NCI-H446 (cell line): ENCODE results near the gene HBS1L.

ENCODE experiments used
- DNase-seq, 2 experiments: peaks; one replicate each; lab custom pipeline; 2025; lab: John Stamatoyannopoulos, UW

HBS1L gene

GRCh38 chr6:134949927-134950326 lies 104.7 kb downstream of the HBS1L start, which contains the start of gene ALDH8A1:
Gene ALDH8A1 (minus strand): TSS chr6:134950101. CDS start chr6:134950053, 48 bp downstream.
- DNase-seq, result no peak

DNA sequence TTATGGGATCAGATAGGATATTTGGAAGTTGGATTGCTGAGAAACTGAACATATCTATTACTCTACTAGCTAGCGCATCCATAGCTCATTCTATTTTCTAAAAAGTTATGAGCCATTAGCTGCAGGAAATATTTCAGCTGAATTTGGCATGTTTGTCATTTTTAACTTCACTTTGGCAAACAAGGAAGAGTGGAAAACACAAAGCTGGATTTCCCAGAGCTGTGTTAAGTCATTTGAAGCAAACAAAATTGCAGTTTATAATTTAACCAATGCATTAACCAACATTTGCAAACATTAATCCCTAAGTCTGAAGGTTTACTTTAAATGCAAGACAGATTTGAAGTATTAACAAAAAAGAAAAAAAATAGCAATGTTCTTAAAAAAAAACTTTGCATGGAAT lies 105.9 kb downstream of the HBS1L start:
- DNase-seq, result no peak

GRCh38 chr6:134948142-134948541 lies 106.5 kb downstream of the HBS1L start:
- no peak for DNase-seq

GRCh38 chr6:134945045-134945444 lies 109.6 kb downstream of the HBS1L start:
- no peak for DNase-seq

DNA sequence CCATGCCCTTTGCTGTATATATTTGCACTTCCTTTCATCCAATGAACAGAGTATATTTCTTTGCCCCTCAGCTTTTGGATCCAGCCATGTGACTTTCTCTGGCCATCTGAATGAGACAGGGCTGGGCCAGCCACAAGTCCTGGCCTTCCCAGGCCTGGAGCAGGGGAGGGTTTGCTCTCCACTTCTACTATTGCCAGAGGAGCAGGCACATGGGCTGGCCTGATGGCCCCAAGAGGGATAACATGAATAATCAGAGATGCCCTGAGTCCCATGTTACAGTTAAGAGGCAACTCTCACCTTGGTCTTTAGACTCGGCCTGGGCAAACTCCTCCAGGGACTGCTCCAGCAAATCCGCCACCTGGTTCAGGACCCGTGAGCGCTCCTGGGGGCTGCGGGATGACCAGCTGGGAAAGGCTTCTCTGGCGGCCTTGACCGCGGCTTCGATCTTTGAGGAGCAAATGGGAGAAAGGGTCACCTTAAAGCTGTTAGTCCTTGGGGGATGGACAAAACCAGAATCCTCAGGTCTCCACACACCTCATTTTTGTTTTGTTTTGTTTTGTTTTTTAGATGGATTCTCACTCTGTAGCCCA lies 111.0 kb downstream of the HBS1L start:
- DNase-seq, result no peak

GRCh38 chr6:134938896-134939295 lies 115.7 kb downstream of the HBS1L start:
- no peak for DNase-seq

GRCh38 chr6:134937426-134937825 lies 117.2 kb downstream of the HBS1L start:
- DNase-seq, result no peak

- no peak for DNase-seq
Measured at GRCh38 chr6:134936931-134937330, 117.7 kb downstream of the HBS1L start.

- no peak for DNase-seq
Measured at GRCh38 chr6:134936476-134936875, 118.1 kb downstream of the HBS1L start.

DNA sequence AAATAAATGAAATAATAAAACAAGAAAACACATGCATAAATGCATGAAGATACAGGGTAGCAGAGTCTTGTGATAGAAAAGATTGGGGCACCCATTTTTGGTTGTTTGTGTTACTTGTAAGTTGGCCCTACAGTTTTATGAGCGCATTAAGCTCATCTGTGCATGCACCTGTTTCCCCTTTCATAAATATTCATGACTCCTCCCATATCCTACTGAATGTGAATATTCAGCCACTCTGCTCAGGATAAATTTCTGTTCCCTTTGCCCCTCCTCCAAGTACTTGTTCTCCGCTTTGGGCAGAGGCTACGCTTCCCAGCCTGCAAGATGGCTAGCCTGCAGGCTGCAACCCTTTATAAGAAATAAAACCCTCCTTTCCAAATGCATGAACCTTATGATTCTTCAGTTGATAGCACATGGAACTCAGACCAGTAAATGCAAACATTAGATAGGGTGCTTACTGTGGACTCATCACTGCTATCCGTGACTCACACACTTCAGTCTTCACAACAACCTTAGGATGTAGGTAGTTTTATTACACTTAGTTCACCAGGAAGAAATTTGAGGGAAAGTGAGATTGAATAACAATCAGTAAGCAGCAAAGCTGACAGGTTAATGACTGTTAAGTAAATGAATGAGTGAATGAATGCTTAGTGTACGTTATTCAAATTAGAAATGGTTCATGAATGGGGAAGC lies 119.7 kb downstream of the HBS1L start:
- DNase-seq, result no peak

DNA sequence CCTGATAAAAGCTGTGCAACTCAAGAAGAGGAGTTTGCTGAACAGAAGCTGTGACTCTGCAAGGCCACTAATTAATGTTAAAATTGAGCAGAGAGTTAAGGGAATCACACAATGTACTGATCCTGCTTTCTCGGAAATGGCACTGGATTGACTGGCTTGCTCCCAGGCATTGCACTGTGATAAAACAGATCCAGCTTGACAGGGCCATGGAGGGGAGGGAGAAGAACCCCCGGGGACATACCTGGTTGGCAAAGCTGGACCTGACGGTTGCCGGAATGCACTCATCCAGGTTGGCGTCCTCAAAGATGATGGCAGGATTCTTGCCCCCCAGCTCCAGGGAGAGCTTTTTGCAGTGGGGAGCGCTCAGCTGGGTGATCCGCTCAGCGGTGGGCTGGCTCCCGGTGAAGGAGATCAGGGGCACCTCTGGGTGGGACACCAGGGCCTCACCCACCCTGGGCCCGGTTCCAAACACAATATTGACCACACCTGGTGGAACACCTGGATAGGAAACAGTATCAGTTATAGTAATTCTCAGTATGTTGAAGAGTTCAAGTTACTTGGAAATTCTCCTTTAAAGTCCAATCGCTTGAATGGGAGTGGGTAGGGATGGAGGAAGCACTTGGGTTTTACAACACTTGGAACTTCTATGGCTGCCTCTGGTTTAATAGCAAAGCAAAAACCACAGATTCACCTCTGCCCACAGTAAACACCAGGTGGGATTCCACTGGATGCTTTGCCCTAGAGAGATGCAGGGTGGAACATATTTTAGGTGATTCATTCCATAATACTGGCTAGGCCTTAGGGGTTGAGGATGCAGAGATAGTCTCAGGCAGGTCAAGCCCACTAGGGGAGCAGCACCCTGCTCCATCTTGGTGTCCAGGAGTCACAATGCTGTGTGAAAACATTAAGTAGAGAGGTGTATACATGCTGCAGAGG lies 121.8 kb downstream of the HBS1L start:
- no peak for DNase-seq

DNA sequence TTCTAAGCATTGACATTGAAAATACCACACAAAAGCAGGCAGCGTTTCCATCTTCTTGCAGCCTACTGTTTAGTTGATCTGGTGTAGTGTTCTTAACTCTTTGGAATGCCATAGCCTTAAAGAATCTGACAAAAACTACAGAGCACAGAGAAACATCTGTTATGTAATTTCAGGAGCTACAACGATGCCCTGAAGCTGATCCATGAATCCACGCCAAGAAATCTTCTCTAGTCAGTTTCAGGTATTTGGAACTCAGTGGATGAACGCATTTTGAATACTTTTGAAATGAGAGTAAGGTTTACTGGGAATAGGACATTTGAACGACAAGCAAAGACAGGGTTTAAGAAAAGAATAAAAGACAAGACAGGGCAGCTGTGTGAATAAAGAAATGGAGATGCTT lies 122.5 kb downstream of the HBS1L start:
- no peak for DNase-seq

- DNase-seq, result no peak
Measured at GRCh38 chr6:134930463-134930862, 124.2 kb downstream of the HBS1L start.

DNA sequence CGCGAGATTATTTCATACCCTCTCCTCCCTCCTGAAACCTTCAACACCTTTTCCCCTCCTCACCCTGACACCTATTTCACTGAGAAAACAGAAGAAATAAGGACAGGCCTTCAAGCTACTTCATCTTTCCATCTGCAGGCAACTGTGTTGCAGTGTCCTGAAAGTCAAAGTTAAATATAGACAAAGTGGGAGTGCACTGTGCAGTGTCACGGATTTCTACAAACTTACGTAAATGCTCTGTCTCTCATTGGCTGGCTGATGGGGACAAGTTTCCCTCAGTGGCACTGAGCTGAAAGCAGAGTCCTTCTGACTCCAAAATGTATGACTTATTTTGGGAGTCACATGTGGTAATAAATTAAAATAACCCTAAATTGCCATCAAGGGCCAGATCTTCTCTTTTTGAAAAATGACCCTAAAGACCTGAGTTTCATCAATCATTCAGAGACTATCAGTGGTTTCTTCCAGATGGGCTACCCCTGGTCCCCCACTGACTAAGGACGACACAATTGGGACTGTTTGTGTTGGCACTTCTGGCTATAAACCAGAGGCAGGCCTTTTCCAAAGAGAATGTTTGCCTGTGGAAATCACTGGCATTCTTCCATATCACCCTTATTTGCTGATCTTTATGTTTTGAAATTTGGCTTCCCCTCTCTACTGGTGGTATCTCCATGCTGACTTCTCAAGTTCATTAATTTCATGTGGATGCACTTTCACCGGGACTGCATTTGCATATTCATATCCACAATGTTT lies 126.3 kb downstream of the HBS1L start:
- DNase-seq, result peak in 1 of 2 experiments; percentile 1

DNA sequence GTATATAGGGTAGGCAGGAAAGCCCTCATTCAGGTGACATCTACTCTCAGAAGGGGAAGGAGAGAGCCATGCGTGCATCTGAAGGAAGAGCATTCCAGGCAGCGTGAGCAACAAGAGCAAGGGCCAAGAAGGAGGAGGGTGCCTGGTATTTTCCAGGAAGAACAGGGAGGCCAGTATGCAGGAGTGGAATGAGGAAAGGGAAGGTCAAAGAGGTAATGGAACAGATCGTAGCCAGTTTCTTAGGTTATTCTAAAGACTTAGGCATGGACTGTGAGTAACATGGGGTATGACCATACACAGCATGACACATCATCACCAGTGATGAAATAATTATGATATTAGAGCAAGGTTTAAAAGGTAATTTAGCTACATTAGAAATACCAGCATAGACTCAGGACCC lies 128.8 kb downstream of the HBS1L start:
- no peak for DNase-seq

GRCh38 chr6:134921721-134922261 lies 132.8 kb downstream of the HBS1L start:
- peak in 1 of 2 experiments; percentile 47 for DNase-seq

DNA sequence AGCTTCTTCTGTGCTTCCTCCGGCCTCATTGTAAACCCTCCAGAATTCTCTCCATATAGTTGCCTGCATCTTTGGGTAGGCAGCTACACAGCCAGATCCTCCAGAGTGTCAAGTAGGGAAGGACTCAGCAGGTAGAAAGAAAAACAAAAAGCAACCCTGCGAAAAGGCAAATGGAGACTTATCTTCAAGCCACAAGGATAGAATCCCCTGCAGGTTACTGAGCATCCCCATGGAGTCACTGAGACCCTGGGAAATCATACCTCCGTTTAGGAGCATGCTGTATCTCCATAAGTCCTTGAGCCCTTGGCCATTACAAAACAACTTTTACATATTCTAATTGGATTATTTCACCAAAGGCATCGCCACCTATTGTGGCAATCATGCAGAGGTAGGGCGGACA lies 133.3 kb downstream of the HBS1L start:
- DNase-seq, result no peak

GRCh38 chr6:134920422-134920821 lies 134.2 kb downstream of the HBS1L start:
- no peak for DNase-seq

- no peak for DNase-seq
Measured at GRCh38 chr6:134918418-134918961, 136.1 kb downstream of the HBS1L start.

GRCh38 chr6:134911547-134911946 lies 143.1 kb downstream of the HBS1L start:
- DNase-seq, result no peak

DNA sequence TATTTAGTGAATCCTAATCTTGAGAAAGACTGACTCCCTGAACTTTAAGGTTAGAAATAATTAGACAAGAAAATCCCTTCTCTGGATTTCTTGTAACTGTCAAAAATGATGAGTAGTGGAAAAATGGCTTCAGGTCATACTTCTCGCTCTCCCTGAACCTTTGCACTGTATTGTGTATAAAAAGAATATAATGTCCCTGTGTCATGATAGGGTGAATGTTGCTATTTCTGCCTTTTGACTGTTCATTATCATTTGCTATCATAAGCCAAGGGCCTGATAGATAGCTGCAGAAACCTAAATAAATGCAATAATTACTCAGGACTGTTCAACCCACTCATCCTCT lies 144.1 kb downstream of the HBS1L start:
- DNase-seq, result no peak
